Stimulated activated CD8-positive, alpha-beta memory T cell treated with anti-CD3 and anti-CD28 coated beads, Interleukin-4, amount 100 ng/mL, for 48 hours (primary cell): ENCODE results near the gene MMP25.
A peak's percentile ranks its signal among the peaks of the same experiment; 100 is the strongest.
"Not testable (repeated sequence)": the region's sequence is repeated elsewhere in the genome, so short reads cannot be mapped to it uniquely, and the experiment has no call there.

Experiments used
- DNase-seq: peaks from one replicate; pipeline ENCODE4 v3.0.0-alpha.2; 2020

Gene MMP25

DNA sequence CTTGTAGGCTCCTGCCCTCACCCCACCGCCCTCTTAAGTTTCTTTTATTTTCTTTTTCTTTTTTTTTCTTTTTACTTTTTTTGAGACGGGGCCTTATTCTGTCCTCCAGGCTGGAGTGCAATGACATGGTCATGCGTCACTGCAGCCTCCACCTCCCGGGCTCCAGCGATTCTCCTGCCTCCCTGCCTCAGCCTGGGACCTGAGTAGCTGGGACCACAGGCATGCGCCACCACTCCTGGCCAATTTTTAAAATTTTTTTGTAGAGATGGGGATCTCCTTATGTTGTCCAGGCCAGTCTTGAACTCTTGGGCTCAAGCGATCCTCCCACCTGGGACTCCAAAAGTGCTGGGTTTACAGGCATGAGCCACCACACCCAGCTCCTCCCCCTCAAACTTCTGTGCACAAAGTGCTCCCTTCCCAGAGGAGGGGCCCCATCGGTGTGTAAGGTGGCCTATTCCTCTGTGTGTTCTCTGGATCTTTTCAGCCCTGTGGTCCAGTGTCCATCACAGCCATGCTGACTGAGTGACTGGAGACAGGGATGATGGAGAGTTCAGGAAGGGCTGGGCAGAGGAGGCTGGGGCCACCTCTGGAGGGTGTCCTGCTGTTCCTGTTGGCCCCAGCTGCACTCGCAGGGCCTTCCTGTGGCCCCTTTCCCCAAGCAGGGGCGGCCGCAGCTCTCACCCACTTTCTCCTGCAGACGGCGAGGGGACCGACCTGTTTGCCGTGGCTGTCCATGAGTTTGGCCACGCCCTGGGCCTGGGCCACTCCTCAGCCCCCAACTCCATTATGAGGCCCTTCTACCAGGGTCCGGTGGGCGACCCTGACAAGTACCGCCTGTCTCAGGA is 10.2 kb downstream of the MMP25 start:
- no peak for DNase-seq

DNA sequence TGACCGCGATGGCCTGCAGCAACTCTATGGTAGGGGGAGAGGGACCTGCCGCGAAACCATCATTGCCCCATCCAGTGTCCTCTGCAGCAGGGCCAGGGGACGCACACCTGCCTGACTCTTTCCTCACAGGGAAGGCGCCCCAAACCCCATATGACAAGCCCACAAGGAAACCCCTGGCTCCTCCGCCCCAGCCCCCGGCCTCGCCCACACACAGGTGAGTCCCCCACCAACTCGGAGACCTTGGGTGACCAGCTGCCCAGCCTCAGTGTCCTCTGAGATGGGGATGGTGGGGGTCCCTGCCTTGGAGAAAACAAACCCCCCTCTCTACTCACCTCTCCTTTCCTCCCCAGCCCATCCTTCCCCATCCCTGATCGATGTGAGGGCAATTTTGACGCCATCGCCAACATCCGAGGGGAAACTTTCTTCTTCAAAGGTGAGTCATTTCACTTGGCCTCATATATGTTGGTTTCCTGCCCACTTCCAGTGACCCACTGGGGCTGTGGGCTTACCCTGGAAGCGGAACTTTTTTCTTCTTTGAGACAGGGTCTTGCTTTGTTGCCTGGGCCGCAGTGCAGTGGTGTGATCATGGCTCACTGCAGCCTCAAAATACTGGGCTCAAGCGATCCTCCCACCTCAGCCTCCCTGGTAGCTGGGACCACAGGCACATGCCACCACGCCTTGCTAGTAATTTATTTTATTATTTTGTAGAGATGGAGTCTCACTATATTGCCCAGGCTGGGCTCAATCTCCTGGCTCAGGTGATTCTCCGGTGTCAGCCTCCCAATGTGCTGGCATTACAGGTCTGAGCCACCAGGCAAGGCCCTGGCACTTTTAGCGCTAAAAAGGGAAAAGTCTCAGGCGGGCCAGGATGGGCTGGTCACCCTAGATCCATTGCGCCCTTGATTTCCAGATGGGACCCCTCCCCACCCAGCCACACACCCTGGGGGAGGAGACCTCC is 11.1 kb downstream of the MMP25 start:
- no peak for DNase-seq

- DNase-seq, result peak; percentile 71
Observed at GRCh38 chr16:3058139-3059030, 12.0 kb downstream of the MMP25 start.

- peak; percentile 92 for DNase-seq
Observed at GRCh38 chr16:3059041-3059722, 12.8 kb downstream of the MMP25 start.

GRCh38 chr16:3059723-3060242 is 13.4 kb downstream of the MMP25 start:
- DNase-seq, result no peak

- no peak for DNase-seq
Observed at GRCh38 chr16:3060339-3061127, 14.2 kb downstream of the MMP25 start.

GRCh38 chr16:3062553-3062952 is 16.2 kb downstream of the MMP25 start:
- DNase-seq, result no peak

DNA sequence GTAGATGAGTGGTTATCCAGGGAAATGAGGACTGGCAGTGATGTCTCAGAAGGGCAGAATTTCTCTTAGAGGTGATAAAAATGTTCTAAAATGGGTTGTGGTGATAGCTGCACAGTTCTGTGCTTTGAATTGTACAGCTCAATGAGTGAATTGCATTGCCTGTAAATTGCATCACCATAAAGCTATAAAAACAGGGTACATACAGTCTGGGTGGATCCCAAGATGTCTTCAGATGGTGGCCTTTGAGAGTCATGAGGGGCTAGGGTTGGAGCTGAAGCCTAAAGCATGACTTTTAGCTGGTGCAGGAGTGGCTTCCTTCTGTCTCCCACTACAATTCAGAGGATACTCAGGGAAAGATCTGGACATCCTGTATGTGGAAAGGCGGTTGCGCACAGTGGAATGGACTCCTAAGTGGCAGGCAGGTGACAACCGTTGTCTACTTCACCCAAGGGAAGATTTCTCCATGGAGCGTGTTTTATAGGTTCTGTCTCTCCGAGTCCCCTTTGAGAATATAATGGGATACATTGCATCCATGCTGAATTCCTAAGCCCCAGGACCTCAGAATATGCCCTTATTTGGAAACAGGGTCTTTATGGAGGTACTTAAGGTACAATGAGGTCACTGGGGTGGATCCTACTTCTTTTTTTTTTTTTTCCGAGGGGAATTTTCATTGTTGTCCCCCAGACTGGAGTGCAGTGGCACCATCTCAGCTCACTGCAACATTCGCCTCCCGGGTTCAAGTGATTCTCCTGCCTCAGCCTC is 17.4 kb downstream of the MMP25 start:
- DNase-seq, result no peak

DNA sequence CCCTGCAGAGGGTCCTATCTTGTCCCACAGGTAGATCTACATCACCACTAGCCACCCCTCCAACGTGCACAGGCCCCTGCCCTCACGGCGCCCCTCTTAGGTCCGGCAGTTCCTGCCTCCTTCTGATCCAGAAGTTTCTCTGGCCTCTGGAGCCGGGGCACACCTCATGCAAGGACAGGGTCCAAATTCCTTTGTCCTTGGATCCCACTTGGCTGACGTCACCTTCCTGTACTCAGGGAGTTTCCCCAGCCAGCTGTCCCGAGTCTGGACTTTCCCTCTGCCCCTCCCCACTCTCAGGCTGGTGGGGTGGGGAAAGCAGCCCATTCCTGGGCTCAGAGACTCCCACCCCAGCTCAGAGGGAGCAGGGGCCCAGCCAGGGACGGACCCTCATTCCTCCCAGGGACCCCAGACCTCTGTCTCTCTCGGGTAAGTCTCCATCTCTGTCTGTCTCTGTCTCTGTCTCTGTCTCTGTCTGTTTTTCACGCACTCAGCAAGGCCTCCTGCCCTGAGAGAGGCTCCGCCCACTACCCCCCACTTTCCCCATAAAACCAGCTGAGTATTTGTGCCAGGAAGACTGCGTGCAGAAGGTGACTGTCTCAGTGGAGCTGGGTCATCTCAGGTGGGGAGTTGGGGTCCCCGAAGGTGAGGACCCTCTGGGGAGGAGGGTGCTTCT is 18.8 kb downstream of the MMP25 start, which contains the start of gene IL32:
IL32 (plus strand) TSS at position 572 of the 673 bp plus-strand sequence. CDS start 172 bp downstream, outside the sequence.
- DNase-seq, result peak; percentile 85

GRCh38 chr16:3065742-3066439 is 19.5 kb downstream of the MMP25 start:
- DNase-seq, result no peak

GRCh38 chr16:3066440-3066748 is 20.0 kb downstream of the MMP25 start:
- DNase-seq, result no peak

DNA sequence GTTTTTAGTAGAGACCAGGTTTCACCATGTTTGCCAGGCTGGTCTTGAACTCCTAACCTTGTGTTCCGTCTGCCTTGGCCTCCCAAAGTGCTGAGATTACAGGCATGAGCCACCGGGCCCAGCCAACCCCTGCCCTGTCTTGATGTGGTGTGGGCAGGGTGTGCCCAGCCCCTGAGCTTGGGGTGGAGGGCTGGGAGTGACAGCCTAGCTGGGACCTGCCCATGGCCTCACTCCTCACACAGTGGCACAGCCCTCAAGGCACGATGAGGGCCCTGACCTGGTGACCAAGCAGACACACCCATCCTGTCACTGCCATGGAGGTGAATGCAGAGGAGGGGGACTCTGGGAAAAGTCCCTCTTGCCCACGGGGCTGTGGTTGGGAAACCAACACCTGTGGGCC is 22.1 kb downstream of the MMP25 start:
- DNase-seq, result no peak

- not testable (repeated sequence) for DNase-seq
Observed at GRCh38 chr16:3069146-3069545, 22.8 kb downstream of the MMP25 start.

DNA sequence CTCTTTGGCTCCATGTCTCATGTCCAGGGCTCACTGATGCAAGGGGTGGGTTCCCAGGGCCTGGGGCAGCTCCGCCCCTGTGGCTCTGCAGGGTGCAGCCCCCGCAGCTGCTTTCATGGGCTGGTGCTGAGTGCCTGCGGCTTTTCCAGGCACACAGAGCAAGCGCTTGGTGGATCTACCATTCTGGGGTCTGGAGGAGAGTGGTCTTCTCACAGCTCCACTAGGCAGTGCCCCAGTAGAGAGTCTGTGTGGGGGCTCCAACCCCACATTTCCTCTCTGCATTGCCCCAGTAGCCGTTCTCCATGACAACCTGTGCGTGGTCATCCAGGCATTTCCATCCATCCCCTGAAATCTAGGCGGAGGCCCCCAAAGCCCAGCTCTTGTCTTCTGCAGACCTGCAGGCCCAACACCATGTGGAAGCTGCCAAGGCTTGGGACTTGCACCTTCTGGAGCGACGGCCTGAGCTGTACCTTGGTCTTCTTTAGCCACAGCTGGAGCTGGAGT is 24.3 kb downstream of the MMP25 start:
- no peak for DNase-seq

DNA sequence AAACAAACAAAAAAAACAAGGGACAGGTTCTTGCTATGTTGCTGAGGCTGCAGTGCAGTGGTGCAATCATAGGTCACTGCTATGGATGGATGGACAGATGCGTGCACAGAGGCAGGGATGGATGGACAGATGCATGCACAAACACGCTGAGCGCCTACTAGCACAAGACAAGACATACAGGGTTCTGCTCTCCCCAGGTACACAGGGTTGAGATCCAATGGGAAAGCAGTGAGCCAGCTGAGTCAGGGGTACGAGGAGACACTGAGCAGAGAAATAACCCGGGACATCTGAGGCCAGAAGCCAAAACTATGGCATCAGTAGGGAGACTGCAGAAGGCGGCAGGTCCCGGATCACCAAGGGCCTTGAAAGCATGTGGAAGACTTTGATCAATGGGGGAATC is 25.3 kb downstream of the MMP25 start:
- no peak for DNase-seq

- DNase-seq, result not testable (repeated sequence)
Observed at GRCh38 chr16:3072148-3072547, 25.8 kb downstream of the MMP25 start.

GRCh38 chr16:3072576-3073263 is 26.4 kb downstream of the MMP25 start:
- not testable (repeated sequence) for DNase-seq

DNA sequence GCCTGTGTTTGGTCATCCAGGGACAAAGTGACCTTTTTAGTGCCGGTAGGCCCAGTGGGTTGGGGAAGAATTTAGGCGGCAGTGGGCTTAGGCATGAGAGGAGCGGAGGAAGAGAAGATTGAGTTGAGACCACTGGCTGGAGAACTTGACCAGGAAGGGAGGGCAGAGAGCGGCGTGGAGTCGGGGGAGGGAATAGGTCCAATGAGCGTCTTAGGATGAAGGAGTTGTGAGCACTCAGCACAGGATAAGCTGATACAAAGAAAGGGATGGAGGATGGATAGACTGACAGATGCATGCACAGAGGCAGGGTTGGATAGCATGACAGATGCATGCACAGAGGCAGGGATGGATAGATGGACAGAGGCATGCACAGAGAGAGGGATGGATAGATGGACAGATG is 27.1 kb downstream of the MMP25 start:
- no peak for DNase-seq
